ENCODE results near the gene CSAD. TPM values are rescaled to one million over a fixed set of nuclear protein-coding genes. Genes with fewer than 3 reads are reported as not detected.
A peak's percentile ranks its signal among the peaks of the same experiment; 100 is the strongest.

The CSAD gene
- total and polyA plus RNA-seq, 2 of the 13 experiments (the other 11 are each of a cell fraction or from before 2014, with no cell fraction given), result 7.2 to 23.5 TPM

DNA sequence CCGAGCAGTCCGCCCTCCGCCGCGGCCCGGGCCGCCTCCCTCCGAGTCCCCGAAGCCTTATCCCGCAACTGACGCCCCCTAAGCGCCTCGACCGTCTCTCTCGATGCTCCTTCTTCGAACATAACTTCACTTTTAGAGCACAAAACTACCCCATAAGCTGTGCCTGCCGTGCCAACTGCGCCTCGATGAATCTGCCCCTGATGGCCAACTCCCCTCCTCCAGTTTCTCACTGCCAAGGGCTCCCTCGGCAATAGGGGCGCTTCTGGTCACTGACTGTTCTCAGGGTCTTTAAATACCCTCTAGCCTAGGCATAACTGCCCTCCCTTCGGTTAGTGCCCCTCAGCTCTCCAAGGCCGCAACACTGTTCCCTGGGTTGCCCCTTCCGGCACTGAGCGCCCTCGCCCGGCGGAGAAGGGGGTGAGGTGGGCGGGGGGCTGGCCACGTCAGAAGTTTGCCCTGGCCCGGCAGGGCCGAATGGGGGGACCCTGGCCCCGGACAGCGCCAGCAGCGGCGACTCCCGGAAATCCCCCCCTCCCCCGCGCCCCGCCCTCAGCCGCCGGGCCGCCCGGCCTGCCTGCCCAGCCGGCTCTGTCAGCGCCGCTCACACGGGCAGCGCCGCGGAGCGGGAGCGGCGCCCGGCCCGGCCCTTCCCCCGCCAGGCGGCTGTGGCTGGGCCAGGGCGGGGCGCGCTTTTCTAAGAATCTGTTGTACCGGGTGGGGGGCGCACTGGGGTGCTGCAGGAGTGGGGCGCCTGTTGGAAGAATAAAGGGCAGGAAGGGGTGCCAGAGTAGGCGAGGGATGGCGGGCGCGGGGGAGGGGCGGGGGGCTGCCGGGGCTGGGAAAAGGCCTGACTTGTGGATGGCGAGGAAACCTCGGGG is 40.7 kb upstream of the CSAD start (continued):
- TF ChIP-seq ZNF776 (CRISPR knock-in tag; IDR thresholded peaks at IDR 0.05) (peak; percentile 39; the same call in 1 of the 2 replicates), ZSCAN25 (CRISPR knock-in tag; IDR thresholded peaks at IDR 0.05) (peak; percentile 70; the same call in 1 of the 2 replicates), ZNF746 (CRISPR knock-in tag; IDR thresholded peaks at IDR 0.05) (peak; percentile 81), MEF2D (CRISPR knock-in tag; IDR thresholded peaks at IDR 0.05) (0 out of 2 replicates have a peak, but pooled peaks have one; percentile 20), KMT2A (CRISPR knock-in tag; IDR thresholded peaks at IDR 0.05) (0 out of 2 replicates have a peak, but pooled peaks have one; percentile 4), RARA (CRISPR knock-in tag; IDR thresholded peaks at IDR 0.05) (peak; percentile 40; the same call in 1 of the 2 replicates), XRCC5 (optimal IDR thresholded peaks at IDR 0.05; ENCODE audit: low read length) (peak; percentile 44), GZF1 (CRISPR knock-in tag; IDR thresholded peaks at IDR 0.05) (0 out of 2 replicates have a peak, but pooled peaks have one; percentile 0), HIVEP1 (CRISPR knock-in tag; IDR thresholded peaks at IDR 0.05) (peak; percentile 80), MIXL1 (CRISPR knock-in tag; IDR thresholded peaks at IDR 0.05) (no peak), ATF1 (CRISPR knock-in tag; IDR thresholded peaks at IDR 0.05) (0 out of 2 replicates have a peak, but pooled peaks have one; percentile 21), ARNT2 (CRISPR knock-in tag; IDR thresholded peaks at IDR 0.05; ENCODE audit: low read depth) (peak; percentile 23; the same call in 1 of the 2 replicates), SOX6 (IDR thresholded peaks at IDR 0.05) (no peak), SOX6 (CRISPR knock-in tag; IDR thresholded peaks at IDR 0.05) (peak; percentile 34), CCDC6 (CRISPR knock-in tag; IDR thresholded peaks at IDR 0.05) (no peak), MYC (CRISPR knock-in tag; IDR thresholded peaks at IDR 0.05; ENCODE audit: borderline replicate concordance) (peak; percentile 11; the same call in 1 of the 2 replicates), POLR2AphosphoS5 (IDR thresholded peaks at IDR 0.05; ENCODE audit: low read depth, low read length) (peak; percentile 67), ZC3H4 (CRISPR knock-in tag; IDR thresholded peaks at IDR 0.05; ENCODE audit: borderline replicate concordance) (no peak)
- TF ChIP-seq, protein P1, sequence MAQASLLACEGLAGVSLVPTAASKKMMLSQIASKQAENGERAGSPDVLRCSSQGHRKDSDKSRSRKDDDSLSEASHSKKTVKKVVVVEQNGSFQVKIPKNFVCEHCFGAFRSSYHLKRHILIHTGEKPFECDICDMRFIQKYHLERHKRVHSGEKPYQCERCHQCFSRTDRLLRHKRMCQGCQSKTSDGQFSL (CRISPR knock-in tag; IDR thresholded peaks at IDR 0.05), result no peak
- TF ChIP-seq, protein P2, sequence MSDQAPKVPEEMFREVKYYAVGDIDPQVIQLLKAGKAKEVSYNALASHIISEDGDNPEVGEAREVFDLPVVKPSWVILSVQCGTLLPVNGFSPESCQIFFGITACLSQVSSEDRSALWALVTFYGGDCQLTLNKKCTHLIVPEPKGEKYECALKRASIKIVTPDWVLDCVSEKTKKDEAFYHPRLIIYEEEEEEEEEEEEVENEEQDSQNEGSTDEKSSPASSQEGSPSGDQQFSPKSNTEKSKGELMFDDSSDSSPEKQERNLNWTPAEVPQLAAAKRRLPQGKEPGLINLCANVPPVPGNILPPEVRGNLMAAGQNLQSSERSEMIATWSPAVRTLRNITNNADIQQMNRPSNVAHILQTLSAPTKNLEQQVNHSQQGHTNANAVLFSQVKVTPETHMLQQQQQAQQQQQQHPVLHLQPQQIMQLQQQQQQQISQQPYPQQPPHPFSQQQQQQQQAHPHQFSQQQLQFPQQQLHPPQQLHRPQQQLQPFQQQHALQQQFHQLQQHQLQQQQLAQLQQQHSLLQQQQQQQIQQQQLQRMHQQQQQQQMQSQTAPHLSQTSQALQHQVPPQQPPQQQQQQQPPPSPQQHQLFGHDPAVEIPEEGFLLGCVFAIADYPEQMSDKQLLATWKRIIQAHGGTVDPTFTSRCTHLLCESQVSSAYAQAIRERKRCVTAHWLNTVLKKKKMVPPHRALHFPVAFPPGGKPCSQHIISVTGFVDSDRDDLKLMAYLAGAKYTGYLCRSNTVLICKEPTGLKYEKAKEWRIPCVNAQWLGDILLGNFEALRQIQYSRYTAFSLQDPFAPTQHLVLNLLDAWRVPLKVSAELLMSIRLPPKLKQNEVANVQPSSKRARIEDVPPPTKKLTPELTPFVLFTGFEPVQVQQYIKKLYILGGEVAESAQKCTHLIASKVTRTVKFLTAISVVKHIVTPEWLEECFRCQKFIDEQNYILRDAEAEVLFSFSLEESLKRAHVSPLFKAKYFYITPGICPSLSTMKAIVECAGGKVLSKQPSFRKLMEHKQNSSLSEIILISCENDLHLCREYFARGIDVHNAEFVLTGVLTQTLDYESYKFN (CRISPR knock-in tag; conservative IDR thresholded peaks at IDR 0.05), result peak; percentile 40
- TF ChIP-seq, protein P3, sequence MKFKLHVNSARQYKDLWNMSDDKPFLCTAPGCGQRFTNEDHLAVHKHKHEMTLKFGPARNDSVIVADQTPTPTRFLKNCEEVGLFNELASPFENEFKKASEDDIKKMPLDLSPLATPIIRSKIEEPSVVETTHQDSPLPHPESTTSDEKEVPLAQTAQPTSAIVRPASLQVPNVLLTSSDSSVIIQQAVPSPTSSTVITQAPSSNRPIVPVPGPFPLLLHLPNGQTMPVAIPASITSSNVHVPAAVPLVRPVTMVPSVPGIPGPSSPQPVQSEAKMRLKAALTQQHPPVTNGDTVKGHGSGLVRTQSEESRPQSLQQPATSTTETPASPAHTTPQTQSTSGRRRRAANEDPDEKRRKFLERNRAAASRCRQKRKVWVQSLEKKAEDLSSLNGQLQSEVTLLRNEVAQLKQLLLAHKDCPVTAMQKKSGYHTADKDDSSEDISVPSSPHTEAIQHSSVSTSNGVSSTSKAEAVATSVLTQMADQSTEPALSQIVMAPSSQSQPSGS (CRISPR knock-in tag; IDR thresholded peaks at IDR 0.05), result 0 out of 2 replicates have a peak, but pooled peaks have one; percentile 18
- TF ChIP-seq, protein P4, sequence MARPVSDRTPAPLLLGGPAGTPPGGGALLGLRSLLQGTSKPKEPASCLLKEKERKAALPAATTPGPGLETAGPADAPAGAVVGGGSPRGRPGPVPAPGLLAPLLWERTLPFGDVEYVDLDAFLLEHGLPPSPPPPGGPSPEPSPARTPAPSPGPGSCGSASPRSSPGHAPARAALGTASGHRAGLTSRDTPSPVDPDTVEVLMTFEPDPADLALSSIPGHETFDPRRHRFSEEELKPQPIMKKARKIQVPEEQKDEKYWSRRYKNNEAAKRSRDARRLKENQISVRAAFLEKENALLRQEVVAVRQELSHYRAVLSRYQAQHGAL (CRISPR knock-in tag; IDR thresholded peaks at IDR 0.05; ENCODE audit: not compliant biosample characterization), result peak; percentile 45
- TF ChIP-seq, protein P5, sequence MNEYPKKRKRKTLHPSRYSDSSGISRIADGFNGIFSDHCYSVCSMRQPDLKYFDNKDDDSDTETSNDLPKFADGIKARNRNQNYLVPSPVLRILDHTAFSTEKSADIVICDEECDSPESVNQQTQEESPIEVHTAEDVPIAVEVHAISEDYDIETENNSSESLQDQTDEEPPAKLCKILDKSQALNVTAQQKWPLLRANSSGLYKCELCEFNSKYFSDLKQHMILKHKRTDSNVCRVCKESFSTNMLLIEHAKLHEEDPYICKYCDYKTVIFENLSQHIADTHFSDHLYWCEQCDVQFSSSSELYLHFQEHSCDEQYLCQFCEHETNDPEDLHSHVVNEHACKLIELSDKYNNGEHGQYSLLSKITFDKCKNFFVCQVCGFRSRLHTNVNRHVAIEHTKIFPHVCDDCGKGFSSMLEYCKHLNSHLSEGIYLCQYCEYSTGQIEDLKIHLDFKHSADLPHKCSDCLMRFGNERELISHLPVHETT (CRISPR knock-in tag; conservative IDR thresholded peaks at IDR 0.05), result peak; percentile 57

Data from HepG2 (cell line).